Endodermal cell (in vitro differentiated cells): Measurements from ENCODE around the gene LILRA1. TPM values are rescaled to one million over a fixed set of nuclear protein-coding genes. Genes with fewer than 3 reads are reported as not detected.

Experiments used
- DNase-seq: peaks from one replicate; pipeline ENCODE4 v3.0.0-alpha.2; 2017
- H3K27ac ChIP-seq: 2 replicates; pipeline ENCODE4 v1.5.1; 2013; ENCODE audit warnings: mild to moderate bottlenecking, low read depth, low read length, moderate library complexity
- H3K27me3 ChIP-seq: 2 replicates; pipeline ENCODE4 v1.6.1; 2013; ENCODE audit warnings: mild to moderate bottlenecking, low read length, moderate library complexity; ENCODE audit not compliant: insufficient read depth, control insufficient read depth, poor library complexity, severe bottlenecking
- H3K36me3 ChIP-seq: 2 replicates; pipeline ENCODE4 v1.7.0; 2013; ENCODE audit warnings: mild to moderate bottlenecking, low read length, moderate library complexity; ENCODE audit not compliant: control insufficient read depth, insufficient read depth
- H3K4me1 ChIP-seq: one replicate; pipeline ENCODE4 v1.7.0; 2013; ENCODE audit warnings: low read length; ENCODE audit not compliant: control insufficient read depth, insufficient read depth
- H3K4me3 ChIP-seq: 2 replicates; pipeline ENCODE4 v1.5.1; 2013; ENCODE audit warnings: mild to moderate bottlenecking, low read length, moderate library complexity
- H3K9ac ChIP-seq: 2 replicates; pipeline ENCODE4 v1.6.1; 2013; ENCODE audit warnings: mild to moderate bottlenecking, low read length, moderate library complexity; ENCODE audit not compliant: poor library complexity, severe bottlenecking; ENCODE audit errors: extremely low read depth
- H3K9me3 ChIP-seq: 2 replicates; pipeline ENCODE4 v1.6.1; 2013; ENCODE audit warnings: mild to moderate bottlenecking, low read length, moderate library complexity; ENCODE audit not compliant: control insufficient read depth
- H3K27ac Mint-ChIP-seq: 2 replicates; pipeline ENCODE4 v1.8.0; 2020; ENCODE audit warnings: mixed read lengths
- H3K27me3 Mint-ChIP-seq: 2 replicates; pipeline ENCODE4 v1.8.0; 2021; ENCODE audit warnings: mild to moderate bottlenecking, mixed read lengths; ENCODE audit not compliant: insufficient read depth
- H3K36me3 Mint-ChIP-seq: 2 replicates; pipeline ENCODE4 v1.8.0; 2020; ENCODE audit warnings: low read depth, mixed read lengths
- H3K4me1 Mint-ChIP-seq: 2 replicates; pipeline ENCODE4 v1.8.0; 2020; ENCODE audit warnings: mixed read lengths
- H3K4me3 Mint-ChIP-seq: 2 replicates; pipeline ENCODE4 v1.8.0; 2020; ENCODE audit warnings: mild to moderate bottlenecking, moderate library complexity, mixed read lengths
- H3K9me3 Mint-ChIP-seq: 2 replicates; pipeline ENCODE4 v1.8.0; 2020; ENCODE audit warnings: mild to moderate bottlenecking, mixed read lengths
- CTCF ChIP-seq: fragments of 200-600 bp; sonication (generic); conservative IDR thresholded peaks from 2 replicates; pipeline ENCODE4 v1.5.0; 2021; ENCODE audit warnings: antibody characterized with exemption, mild to moderate bottlenecking
- WGBS, 2 experiments: methylation state at CpG; one replicate each; pipeline versions ENCODE4 v1.1.5 to v1.1.7; 2013; ENCODE audit warnings: missing lambda C conversion rate in 2 of 2, mixed read lengths in 1 of 2; ENCODE audit not compliant: insufficient coverage in 1 of 2, insufficient read length in 1 of 2; 5-methylcytosine and 5-hydroxymethylcytosine counted together
- total RNA-seq, 2 donors: library from RNA; stranded (reverse); fragmentation: NEBNext Ultra II Directional in 1 of 2; extraction: Animal tissue kit (Norgen Biotek cat#: 25700) in 1 of 2; gene quantifications; 2 replicates in 1 of 2; 3 replicates in 1 of 2; pipeline ENCODE4 v1.2.1, GENCODE V29; 2021

The LILRA1 gene
- total RNA-seq, 2 donors from 2014 or later: not detected

GRCh38 chr19:54554896-54555295 lies 38.5 kb upstream of the LILRA1 start:
- no peak for DNase-seq
- H3K4me3 Mint-ChIP-seq: no peak overlapping the region
- H3K27ac ChIP-seq: no peak overlapping the region
- no peak overlapping the region for H3K9ac ChIP-seq
- no peaks in the 10 kb centered on the region for H3K36me3 ChIP-seq
- H3K27me3 Mint-ChIP-seq: no peaks in the 10 kb centered on the region
- H3K4me3 ChIP-seq: no peak overlapping the region
- peaks cover 56% of the 10 kb centered on the region for H3K9me3 ChIP-seq
- no peaks in the 10 kb centered on the region for H3K4me1 ChIP-seq
- peaks cover 85% of the 10 kb centered on the region for H3K9me3 Mint-ChIP-seq
- H3K27ac Mint-ChIP-seq: no peak overlapping the region
- H3K4me1 Mint-ChIP-seq: no peaks in the 10 kb centered on the region
- peaks cover 2% of the 10 kb centered on the region for H3K36me3 Mint-ChIP-seq
- 85 to 87% methylated on average over 15 to 16 of the region's 16 CpGs for WGBS, 2 experiments
- no peak for TF ChIP-seq CTCF
- H3K27me3 ChIP-seq: no peaks in the 10 kb centered on the region

- Histone ChIP-seq H3K4me3 (no peak overlapping the region), H3K9me3 (peaks cover 69% of the 10 kb centered on the region), H3K27ac (no peak overlapping the region), H3K4me1 (no peaks in the 10 kb centered on the region), H3K9ac (no peak overlapping the region), H3K27me3 (no peaks in the 10 kb centered on the region), H3K36me3 (no peaks in the 10 kb centered on the region)
- TF ChIP-seq CTCF: no peak
- Mint-ChIP-seq H3K4me1 (no peaks in the 10 kb centered on the region), H3K27ac (no peak overlapping the region), H3K36me3 (no peaks in the 10 kb centered on the region), H3K9me3 (peaks cover 83% of the 10 kb centered on the region), H3K27me3 (no peaks in the 10 kb centered on the region), H3K4me3 (no peak overlapping the region)
- 83 to 89% methylated on average over 1 of the region's 1 CpG for WGBS, 2 experiments
- DNase-seq: no peak
Measured at GRCh38 chr19:54556194-54556593, 37.2 kb upstream of the LILRA1 start.

GRCh38 chr19:54558339-54558738 lies 35.1 kb upstream of the LILRA1 start:
- no peaks in the 10 kb centered on the region for H3K4me1 Mint-ChIP-seq
- peaks cover 64% of the 10 kb centered on the region for H3K9me3 ChIP-seq
- H3K27ac ChIP-seq: no peak overlapping the region
- H3K9ac ChIP-seq: no peak overlapping the region
- DNase-seq: no peak
- WGBS, 2 experiments: 69 to 82% methylated on average over 3 of the region's 3 CpGs
- no peaks in the 10 kb centered on the region for H3K27me3 ChIP-seq
- no peak for TF ChIP-seq CTCF
- H3K27me3 Mint-ChIP-seq: no peaks in the 10 kb centered on the region
- H3K4me1 ChIP-seq: no peaks in the 10 kb centered on the region
- no peak overlapping the region for H3K27ac Mint-ChIP-seq
- no peaks in the 10 kb centered on the region for H3K36me3 Mint-ChIP-seq
- H3K36me3 ChIP-seq: no peaks in the 10 kb centered on the region
- no peak overlapping the region for H3K4me3 Mint-ChIP-seq
- H3K4me3 ChIP-seq: no peak overlapping the region
- H3K9me3 Mint-ChIP-seq: peaks cover 80% of the 10 kb centered on the region
